Measurements from ENCODE around the gene SLC6A16.
"Not testable (repeated sequence)": the region's sequence is repeated elsewhere in the genome, so short reads cannot be mapped to it uniquely, and the experiment has no call there.

The SLC6A16 gene

GRCh38 chr19:49324801-49325576, at the start of gene SLC6A16:
SLC6A16 (minus strand) TSS chr19:49325191; CDS start chr19:49311347, 13,844 bp downstream.
- no peak for DNase-seq (ENCODE audit: low spot score)

DNA sequence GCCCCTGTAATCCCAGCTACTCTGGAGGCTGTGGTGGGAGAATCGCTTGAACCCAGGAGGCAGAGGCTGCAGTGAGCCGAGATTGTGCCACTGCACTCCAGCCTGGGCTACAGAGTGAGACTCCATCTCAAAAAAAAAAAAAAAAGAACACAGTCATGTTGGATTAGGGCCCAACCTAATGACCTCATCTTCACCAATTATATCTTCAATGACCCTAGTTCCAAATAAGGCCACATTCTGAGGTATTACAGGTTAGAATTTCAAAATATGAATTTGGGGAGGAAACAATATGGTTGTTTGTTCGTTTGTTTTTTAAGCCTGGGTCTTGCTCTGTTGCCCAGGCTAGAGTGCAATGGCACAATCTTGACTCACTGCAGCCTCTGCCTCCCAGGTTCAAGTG, 48.2 kb upstream of the SLC6A16 start:
- not testable (repeated sequence) for DNase-seq (ENCODE audit: low spot score)

- DNase-seq (ENCODE audit: low spot score), result no peak
Measured at GRCh38 chr19:49371184-49371583, 46.2 kb upstream of the SLC6A16 start.

DNA sequence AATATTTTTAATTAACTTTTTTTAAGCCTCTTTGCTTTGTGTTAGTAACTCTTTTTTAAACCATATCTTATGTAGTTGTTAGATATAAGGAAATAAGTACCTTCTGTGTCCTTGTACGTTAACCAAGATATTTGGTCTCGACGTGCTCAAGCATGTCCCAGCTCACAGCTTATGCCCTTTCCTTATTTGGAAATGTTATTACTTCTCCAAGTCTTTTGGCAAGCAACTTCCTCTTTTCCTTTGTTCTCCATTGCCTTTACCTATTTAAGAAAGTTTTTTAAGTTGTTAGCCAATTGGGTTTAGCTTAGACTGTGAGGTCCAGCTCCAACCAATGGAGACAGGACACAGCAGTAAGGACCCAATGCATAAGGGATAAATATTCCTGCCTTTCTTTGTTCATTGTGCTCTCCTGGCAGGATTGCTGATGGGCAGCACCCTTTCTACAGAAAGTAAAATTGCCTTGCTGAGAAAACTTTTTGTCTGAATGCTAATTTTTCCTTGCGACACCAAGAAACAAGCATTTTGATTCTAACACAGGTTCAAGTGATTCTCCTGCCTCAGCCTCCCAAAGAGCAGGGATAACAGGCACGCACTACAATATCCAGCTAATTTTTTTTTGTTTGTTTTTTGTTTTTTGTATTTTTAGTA, 43.8 kb upstream of the SLC6A16 start:
- DNase-seq (ENCODE audit: low spot score), result no peak

- DNase-seq (ENCODE audit: low spot score), result no peak
Measured at GRCh38 chr19:49366110-49366509, 41.1 kb upstream of the SLC6A16 start.

DNA sequence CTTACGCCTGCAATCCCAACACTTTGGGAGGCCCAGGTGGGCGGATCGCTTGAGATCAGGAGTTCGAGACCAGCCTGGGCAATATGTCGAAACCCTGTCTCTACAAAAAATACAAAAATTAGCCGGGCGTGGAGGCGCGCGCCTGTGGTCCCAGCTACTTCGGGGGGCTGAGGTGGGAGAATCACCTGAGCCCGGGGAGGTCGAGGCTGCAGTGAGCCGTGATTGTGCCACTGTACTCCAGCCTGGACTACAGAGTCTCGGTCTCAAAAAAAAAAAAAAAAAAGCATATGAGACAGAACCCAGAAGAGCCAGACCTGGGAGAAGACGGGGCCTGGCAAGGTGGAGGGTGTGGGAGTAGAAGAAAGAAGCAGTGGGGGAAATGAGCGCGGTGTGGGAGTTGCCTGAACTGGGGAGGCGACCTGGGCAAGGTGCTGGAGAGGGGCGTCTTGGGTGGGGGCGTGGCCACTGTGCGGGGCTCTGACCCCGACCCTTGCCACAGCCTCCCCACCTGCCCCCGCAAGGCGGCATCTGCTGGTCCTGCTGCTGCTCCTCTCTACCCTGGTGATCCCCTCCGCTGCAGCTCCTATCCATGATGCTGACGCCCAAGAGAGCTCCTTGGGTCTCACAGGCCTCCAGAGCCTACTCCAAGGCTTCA, 39.2 kb upstream of the SLC6A16 start:
- DNase-seq (ENCODE audit: low spot score), result no peak

DNA sequence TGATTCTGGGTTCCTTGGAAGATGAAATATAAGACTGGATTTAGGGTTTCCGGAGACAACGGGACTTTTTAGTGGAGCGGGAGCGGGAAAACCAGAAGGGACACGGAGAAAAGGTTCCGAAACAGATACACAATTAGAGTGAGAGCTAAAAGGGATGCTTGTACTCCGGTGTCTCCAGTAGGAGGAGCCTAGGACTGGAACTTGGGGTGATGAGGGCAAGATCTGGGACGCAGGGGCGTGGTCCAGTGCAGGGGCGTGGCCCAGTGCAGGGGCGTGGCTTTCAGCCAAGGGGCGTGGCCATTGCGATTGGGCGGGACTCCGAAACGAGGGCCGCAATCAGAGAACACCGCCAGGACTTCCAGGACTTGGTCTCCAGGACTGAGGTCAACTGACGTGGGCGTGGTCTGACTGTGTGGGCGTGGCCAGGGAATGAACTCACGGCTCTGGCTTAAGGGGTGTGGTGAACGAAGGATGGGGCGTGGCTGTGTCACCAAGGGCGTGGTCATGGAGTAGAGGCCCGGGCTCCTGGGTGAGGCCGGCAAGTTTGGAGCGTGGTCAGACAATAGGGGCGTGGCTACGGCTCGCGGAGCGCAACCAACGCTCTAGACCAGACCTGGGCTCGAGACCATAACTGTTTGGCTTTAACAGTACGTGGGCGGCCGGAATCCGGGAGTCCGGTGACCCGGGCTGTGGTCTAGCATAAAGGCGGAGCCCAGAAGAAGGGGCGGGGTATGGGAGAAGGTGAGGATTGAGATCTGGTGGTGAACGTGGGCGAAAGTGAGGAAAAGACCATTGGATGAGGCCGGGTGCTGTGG, 38.5 kb upstream of the SLC6A16 start, which contains the start of gene DKKL1:
DKKL1 (plus strand) TSS at position 610 of the 815 bp plus-strand sequence; CDS start at position 732, 122 bp downstream.
- DNase-seq (ENCODE audit: low spot score), result peak; percentile 24

- no peak for DNase-seq (ENCODE audit: low spot score)
Measured at GRCh38 chr19:49362929-49363267, 37.9 kb upstream of the SLC6A16 start.

DNA sequence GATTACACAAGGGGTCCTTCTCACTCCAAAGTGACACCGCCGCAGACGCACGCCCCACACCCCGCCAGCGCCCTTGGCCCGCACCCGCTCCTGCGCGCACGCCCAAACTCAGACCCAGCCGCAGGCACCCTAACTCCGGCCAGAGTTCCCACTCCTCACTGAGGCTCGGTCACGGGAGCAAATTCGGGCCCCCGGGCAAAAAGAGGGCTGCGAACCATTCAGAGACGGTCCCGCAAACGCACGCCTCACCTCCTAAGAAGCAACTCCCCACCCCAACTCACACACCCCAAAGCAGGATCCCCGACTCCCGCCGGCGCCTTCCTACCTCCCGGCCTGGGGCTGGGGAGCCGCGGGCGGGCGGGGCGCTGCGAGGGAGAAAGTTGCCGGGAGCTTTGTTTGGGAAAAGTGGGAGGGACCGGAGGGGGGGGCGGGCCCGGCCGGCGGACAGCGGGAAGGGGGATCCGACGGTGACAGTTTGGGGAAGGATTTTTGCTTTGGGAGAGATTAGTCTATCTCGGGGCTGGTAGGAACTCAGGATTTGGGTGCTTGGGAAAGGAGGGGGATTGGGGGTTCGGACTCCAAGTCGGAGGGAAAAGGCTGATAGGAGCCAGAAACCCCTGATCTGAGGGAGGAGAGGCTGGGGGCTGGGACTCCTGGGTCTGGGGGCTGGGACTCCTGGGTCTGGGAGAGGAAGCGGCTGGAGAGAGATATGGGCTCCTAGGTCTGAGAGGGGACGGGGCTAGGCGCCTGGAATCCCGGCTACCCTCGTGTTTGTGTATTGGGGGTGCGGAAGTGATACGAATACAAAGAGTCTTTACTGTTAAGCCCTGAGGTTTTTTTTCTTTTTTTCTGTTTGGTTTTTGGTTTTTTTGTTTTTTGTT, 37.3 kb upstream of the SLC6A16 start, which contains the start of gene TEAD2:
TEAD2 (minus strand) TSS at position 369 of the 881 bp plus-strand sequence. CDS start 2,341 bp downstream, outside the sequence.
- DNase-seq (ENCODE audit: low spot score), result no peak

- DNase-seq (ENCODE audit: low spot score), result no peak
Measured at GRCh38 chr19:49361438-49362047, 36.6 kb upstream of the SLC6A16 start.

- DNase-seq (ENCODE audit: low spot score), result no peak
Measured at GRCh38 chr19:49359851-49360820, 35.1 kb upstream of the SLC6A16 start.

DNA sequence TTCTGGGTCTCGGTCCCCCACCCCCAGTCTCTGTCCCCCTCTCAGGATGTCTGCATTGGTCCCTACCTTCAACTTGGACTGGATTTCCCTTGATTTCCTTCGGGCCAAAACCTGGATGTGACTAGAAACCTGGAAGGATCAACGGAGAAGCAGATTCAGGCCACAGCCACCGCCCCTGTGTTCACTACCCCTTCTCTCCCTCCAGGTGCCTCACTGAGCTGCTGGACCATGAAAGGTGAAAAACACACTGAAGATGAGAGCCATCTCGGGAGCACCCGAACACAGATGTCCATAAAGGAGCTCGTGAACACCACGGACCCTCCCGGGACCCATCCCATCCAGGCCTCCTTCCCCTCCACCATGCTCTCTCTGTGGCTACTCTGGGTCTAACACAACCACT, 32.2 kb upstream of the SLC6A16 start:
- no peak for DNase-seq (ENCODE audit: low spot score)

DNA sequence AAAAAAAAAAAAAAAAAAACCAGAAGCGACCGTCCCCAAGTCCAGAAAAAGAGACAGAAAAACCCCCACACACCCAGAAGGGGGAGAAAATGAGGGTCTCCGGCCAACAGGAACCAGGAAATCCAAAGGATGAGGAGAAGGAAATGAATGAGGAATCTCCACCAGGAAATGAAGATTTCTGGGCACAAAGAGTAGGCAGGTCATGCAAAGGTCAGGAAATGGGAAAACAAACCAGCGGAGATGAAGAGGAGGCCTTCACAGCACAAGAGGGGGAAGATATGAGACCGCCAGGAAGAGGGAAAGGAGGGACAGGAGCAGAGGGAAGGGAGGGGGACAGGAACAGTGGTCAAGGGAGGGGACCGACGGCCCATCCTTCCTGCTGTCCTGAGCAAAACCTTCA, 31.4 kb upstream of the SLC6A16 start:
- DNase-seq (ENCODE audit: low spot score), result no peak

GRCh38 chr19:49355909-49356353, 30.9 kb upstream of the SLC6A16 start:
- DNase-seq (ENCODE audit: low spot score), result no peak

GRCh38 chr19:49349567-49349966, 24.6 kb upstream of the SLC6A16 start:
- no peak for DNase-seq (ENCODE audit: low spot score)

DNA sequence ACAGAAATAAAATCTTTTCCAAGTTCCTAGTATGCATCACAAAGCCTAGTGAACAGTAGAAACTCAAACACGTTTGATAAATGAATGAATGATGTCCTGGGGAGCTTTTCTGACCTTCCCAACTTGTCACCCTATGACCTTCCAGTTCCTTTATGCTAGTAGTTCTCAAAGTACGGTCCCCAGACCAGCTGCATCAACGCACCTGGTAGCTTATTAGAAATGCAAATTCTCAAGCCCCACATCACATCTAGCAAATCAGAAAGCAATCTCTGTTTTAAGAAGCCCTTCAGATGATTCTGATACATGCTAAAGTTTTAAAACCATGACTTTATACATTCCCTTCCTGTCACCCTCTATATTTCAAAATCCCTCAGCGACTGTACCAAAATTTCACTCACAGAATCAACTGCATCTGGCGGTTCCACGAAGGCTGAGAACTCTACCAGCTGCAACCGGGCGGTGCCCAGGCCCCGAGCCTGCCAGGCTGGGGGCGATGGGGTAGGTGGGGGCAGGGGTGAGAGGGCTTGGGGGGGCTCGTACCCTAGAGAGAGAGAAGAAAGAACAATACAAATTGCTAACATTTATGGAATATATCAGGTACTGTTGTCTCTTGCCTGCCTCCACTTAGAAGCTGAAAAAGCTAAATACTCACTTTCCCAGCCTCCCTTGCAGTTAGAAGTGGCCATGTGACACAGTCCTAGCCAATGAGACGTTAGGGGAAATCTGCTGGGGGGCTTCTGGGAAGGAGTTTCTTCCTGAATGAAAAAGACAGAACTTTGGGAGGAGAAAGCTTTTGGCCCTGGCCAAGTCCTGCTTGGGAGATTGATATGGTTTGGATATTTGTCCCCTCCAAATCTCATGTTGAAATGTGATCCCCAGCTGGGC, 23.6 kb upstream of the SLC6A16 start:
- DNase-seq (ENCODE audit: low spot score), result no peak

DNA sequence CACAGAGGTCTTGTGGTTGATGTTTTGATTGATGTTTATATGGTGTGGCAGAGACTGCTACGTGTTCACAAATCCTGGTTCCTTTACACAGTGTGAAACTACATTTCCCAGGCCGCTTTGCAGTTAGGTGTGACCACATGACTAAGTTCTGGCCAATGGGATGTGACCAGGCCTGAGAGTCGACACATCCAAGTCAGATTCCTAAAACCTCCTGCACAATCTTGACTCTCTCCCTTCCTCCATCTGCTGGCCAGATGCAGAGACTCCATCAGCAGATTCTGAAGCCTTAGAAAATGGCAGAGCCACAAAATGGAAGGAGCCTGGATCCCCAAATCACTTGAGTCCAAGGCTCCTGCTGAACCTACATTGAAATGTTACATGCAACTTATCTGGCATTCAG, 22.8 kb upstream of the SLC6A16 start:
- no peak for DNase-seq (ENCODE audit: low spot score)

DNA sequence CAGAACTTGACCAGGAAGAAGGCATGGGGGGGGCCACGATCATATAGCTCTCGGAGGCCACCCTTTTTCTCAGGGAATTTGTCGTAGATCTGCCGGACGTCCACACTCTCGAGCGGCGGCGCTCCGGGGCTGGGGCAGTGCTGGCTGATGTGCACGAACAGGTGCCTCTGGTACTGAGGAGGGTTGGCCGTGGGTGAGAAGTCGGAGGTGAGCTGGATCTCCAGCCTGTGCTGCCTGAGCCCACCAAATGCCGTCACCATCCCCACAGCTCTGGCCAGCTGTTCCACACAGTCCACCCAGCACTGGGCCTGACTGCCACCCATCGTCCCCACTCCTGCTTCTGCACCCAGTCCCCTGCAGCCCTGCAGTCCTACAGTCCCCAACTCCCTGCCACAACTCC, 22.2 kb upstream of the SLC6A16 start:
- DNase-seq (ENCODE audit: low spot score), result no peak
